ENCODE data around the gene ATP6V1B1.

Gene ATP6V1B1

GRCh38 chr2:70920367-70920715 lies 15.4 kb upstream of the ATP6V1B1 start:
- H3K9ac ChIP-seq (ENCODE audit: low read depth, low read length, poor library complexity, severe bottlenecking), result no peak overlapping the region
- H3K4me1 ChIP-seq (ENCODE audit: insufficient read depth, low read length, poor library complexity, severe bottlenecking), result no peaks in the 10 kb centered on the region
- no peak overlapping the region for H3K4me3 ChIP-seq (ENCODE audit: low read length, poor library complexity, severe bottlenecking)
- H2AFZ ChIP-seq (ENCODE audit: low read length), result no peak overlapping the region
- H3K9me2 ChIP-seq (replicated peaks; ENCODE audit: low read depth, low read length), result no peaks in the 10 kb centered on the region
- H4K20me1 ChIP-seq (ENCODE audit: insufficient read depth, low read length, poor library complexity, severe bottlenecking), result no peaks in the 10 kb centered on the region
- no peaks in the 10 kb centered on the region for H3K27me3 ChIP-seq (ENCODE audit: insufficient read depth, low read length, poor library complexity, severe bottlenecking)
- no peaks in the 10 kb centered on the region for H3K9me3 ChIP-seq (ENCODE audit: insufficient read depth, low read depth, low read length)
- no peaks in the 10 kb centered on the region for H3F3A ChIP-seq (ENCODE audit: low read depth)
- no peak overlapping the region for H3K4me2 ChIP-seq (ENCODE audit: low read depth, low read length, poor library complexity, severe bottlenecking)
- no peaks in the 10 kb centered on the region for H3K79me2 ChIP-seq (ENCODE audit: insufficient read depth, low read length)
- H3K36me3 ChIP-seq (ENCODE audit: insufficient read depth, low read length), result no peaks in the 10 kb centered on the region
- no peak for TF ChIP-seq EZH2phosphoT487 (IDR thresholded peaks at IDR 0.05; ENCODE audit: borderline replicate concordance)
- TF ChIP-seq, protein P1, sequence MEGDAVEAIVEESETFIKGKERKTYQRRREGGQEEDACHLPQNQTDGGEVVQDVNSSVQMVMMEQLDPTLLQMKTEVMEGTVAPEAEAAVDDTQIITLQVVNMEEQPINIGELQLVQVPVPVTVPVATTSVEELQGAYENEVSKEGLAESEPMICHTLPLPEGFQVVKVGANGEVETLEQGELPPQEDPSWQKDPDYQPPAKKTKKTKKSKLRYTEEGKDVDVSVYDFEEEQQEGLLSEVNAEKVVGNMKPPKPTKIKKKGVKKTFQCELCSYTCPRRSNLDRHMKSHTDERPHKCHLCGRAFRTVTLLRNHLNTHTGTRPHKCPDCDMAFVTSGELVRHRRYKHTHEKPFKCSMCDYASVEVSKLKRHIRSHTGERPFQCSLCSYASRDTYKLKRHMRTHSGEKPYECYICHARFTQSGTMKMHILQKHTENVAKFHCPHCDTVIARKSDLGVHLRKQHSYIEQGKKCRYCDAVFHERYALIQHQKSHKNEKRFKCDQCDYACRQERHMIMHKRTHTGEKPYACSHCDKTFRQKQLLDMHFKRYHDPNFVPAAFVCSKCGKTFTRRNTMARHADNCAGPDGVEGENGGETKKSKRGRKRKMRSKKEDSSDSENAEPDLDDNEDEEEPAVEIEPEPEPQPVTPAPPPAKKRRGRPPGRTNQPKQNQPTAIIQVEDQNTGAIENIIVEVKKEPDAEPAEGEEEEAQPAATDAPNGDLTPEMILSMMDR (conservative IDR thresholded peaks at IDR 0.05; ENCODE audit: low read length), result no peak

- Histone ChIP-seq H3K4me2 (ENCODE audit: low read depth, low read length, poor library complexity, severe bottlenecking) (no peak overlapping the region), H3F3A (ENCODE audit: low read depth) (no peaks in the 10 kb centered on the region), H3K4me3 (ENCODE audit: low read length, poor library complexity, severe bottlenecking) (no peak overlapping the region), H3K27me3 (ENCODE audit: insufficient read depth, low read length, poor library complexity, severe bottlenecking) (no peaks in the 10 kb centered on the region), H3K9me3 (ENCODE audit: insufficient read depth, low read depth, low read length) (no peaks in the 10 kb centered on the region), H4K20me1 (ENCODE audit: insufficient read depth, low read length, poor library complexity, severe bottlenecking) (no peaks in the 10 kb centered on the region), H3K79me2 (ENCODE audit: insufficient read depth, low read length) (no peaks in the 10 kb centered on the region), H3K9ac (ENCODE audit: low read depth, low read length, poor library complexity, severe bottlenecking) (no peak overlapping the region), H3K4me1 (ENCODE audit: insufficient read depth, low read length, poor library complexity, severe bottlenecking) (no peaks in the 10 kb centered on the region), H3K36me3 (ENCODE audit: insufficient read depth, low read length) (no peaks in the 10 kb centered on the region), H3K9me2 (replicated peaks; ENCODE audit: low read depth, low read length) (no peaks in the 10 kb centered on the region), H2AFZ (ENCODE audit: low read length) (no peak overlapping the region)
- no peak for TF ChIP-seq EZH2phosphoT487 (IDR thresholded peaks at IDR 0.05; ENCODE audit: borderline replicate concordance)
- TF ChIP-seq, protein P1 (conservative IDR thresholded peaks at IDR 0.05; ENCODE audit: low read length), result no peak
Measured at GRCh38 chr2:70921031-70921430, 14.7 kb upstream of the ATP6V1B1 start.

DNA sequence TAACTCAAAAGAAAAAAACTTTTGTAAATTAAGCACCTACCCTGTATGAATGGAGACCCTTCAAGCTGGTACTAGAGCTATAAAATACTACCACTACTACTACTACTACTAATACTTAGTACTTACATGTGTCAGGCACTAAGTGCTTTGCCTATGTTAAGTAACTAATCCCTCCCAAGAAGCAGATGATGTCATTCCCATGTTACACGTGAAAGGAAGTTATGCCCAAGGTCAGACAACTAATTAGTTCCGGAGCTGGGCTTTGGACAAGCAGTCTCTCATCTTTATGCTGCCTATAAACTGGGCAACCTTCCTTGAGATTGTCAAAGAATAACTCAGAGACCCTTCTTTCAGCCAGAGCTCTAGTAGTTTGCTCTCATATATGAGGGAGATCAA lies 13.9 kb upstream of the ATP6V1B1 start:
- no peaks in the 10 kb centered on the region for H3K9me3 ChIP-seq (ENCODE audit: insufficient read depth, low read depth, low read length)
- H3K9me2 ChIP-seq (replicated peaks; ENCODE audit: low read depth, low read length), result no peaks in the 10 kb centered on the region
- H3K4me3 ChIP-seq (ENCODE audit: low read length, poor library complexity, severe bottlenecking), result no peak overlapping the region
- TF ChIP-seq, protein P1 (conservative IDR thresholded peaks at IDR 0.05; ENCODE audit: low read length), result no peak
- H3K79me2 ChIP-seq (ENCODE audit: insufficient read depth, low read length), result no peaks in the 10 kb centered on the region
- H3K27me3 ChIP-seq (ENCODE audit: insufficient read depth, low read length, poor library complexity, severe bottlenecking), result no peaks in the 10 kb centered on the region
- H3K9ac ChIP-seq (ENCODE audit: low read depth, low read length, poor library complexity, severe bottlenecking), result no peak overlapping the region
- H2AFZ ChIP-seq (ENCODE audit: low read length), result no peak overlapping the region
- no peak overlapping the region for H3K4me2 ChIP-seq (ENCODE audit: low read depth, low read length, poor library complexity, severe bottlenecking)
- no peaks in the 10 kb centered on the region for H3K4me1 ChIP-seq (ENCODE audit: insufficient read depth, low read length, poor library complexity, severe bottlenecking)
- H3F3A ChIP-seq (ENCODE audit: low read depth), result no peaks in the 10 kb centered on the region
- no peaks in the 10 kb centered on the region for H4K20me1 ChIP-seq (ENCODE audit: insufficient read depth, low read length, poor library complexity, severe bottlenecking)
- no peaks in the 10 kb centered on the region for H3K36me3 ChIP-seq (ENCODE audit: insufficient read depth, low read length)

Data from Loucy (cell line).